Upper lobe of left lung (tissue), 4 donors: ENCODE measurements around the gene SULF2.

Experiments used
- CTCF ChIP-seq, 6 experiments: fragments of 450-650 bp in 4 of 6; fragments of 200-600 bp in 2 of 6; sonication (generic) in 2 of 6; IDR thresholded peaks; one replicate each; pipeline ENCODE4 v1.5.1; 2016 to 2019; ENCODE audit warnings: antibody characterized with exemption in 6 of 6
- EP300 ChIP-seq, 4 donors: sonication (generic); formaldehyde crosslinking; IDR thresholded peaks; one replicate each; pipeline ENCODE4 v1.5.1; 2017; ENCODE audit warnings: antibody characterized with exemption in 4 of 4, control low read depth in 2 of 4
- POLR2A ChIP-seq, 4 donors: fragments of 450-650 bp; IDR thresholded peaks; one replicate each; pipeline ENCODE4 v1.5.1; 2016 to 2017; ENCODE audit warnings: antibody characterized with exemption in 4 of 4, mild to moderate bottlenecking in 2 of 4
- POLR2AphosphoS5 ChIP-seq, 2 donors: sonication (generic); formaldehyde crosslinking; IDR thresholded peaks; one replicate each; pipeline ENCODE4 v1.5.1; 2017; ENCODE audit warnings: antibody characterized with exemption in 2 of 2

- TF ChIP-seq CTCF (IDR thresholded peaks at IDR 0.05), result no peak
- no peak for TF ChIP-seq EP300 (IDR thresholded peaks at IDR 0.05)
- no peak for TF ChIP-seq POLR2AphosphoS5 (IDR thresholded peaks at IDR 0.05)
- no peak for TF ChIP-seq POLR2A (IDR thresholded peaks at IDR 0.05)
These were observed 50.4 kb downstream of the SULF2 start for GRCh38 chr20:47734870-47735269.
